Neural progenitor cell (in vitro differentiated cells): Measurements from ENCODE around the gene STK38. TPM values are rescaled to one million over a fixed set of nuclear protein-coding genes. Genes with fewer than 3 reads are reported as not detected.
A peak's percentile ranks its signal among the peaks of the same experiment; 100 is the strongest.

Source experiments
- DNase-seq: peaks from one replicate; pipeline ENCODE4 v3.0.0-alpha.2; 2016; ENCODE audit warnings: low spot score
- H2AFZ ChIP-seq: fragments of 200-600 bp; sonication (generic); replicated peaks from 2 replicates; pipeline ENCODE4 v1.6.1; 2016; ENCODE audit warnings: antibody characterized with exemption
- H3F3A ChIP-seq: fragments of 200-600 bp; sonication (generic); 2 replicates; pipeline ENCODE4 v1.6.1; 2016; ENCODE audit warnings: antibody characterized with exemption, low read depth
- H3K27ac ChIP-seq: fragments of 200-600 bp; sonication (generic); 2 replicates; pipeline ENCODE4 v1.5.1; 2016; ENCODE audit warnings: mild to moderate bottlenecking
- H3K27me3 ChIP-seq: fragments of 200-600 bp; sonication (generic); 2 replicates; pipeline ENCODE4 v1.6.1; 2016; ENCODE audit warnings: mild to moderate bottlenecking, moderate library complexity
- H3K36me3 ChIP-seq: fragments of 200-600 bp; sonication (generic); 2 replicates; pipeline ENCODE4 v1.5.1; 2016
- H3K4me1 ChIP-seq: fragments of 200-600 bp; sonication (generic); 2 replicates; pipeline ENCODE4 v1.6.1; 2016; ENCODE audit warnings: mixed run types
- H3K4me2 ChIP-seq: fragments of 200-600 bp; sonication (generic); 2 replicates; pipeline ENCODE4 v1.6.1; 2016
- H3K4me3 ChIP-seq: fragments of 200-600 bp; sonication (generic); 2 replicates; pipeline ENCODE4 v1.5.1; 2016
- H3K79me2 ChIP-seq: fragments of 200-600 bp; sonication (generic); 2 replicates; pipeline ENCODE4 v1.6.1; 2016; ENCODE audit warnings: low read depth
- H3K9ac ChIP-seq: fragments of 200-600 bp; sonication (generic); 2 replicates; pipeline ENCODE4 v1.6.1; 2016
- H3K9me3 ChIP-seq: fragments of 200-600 bp; sonication (generic); 2 replicates; pipeline ENCODE4 v1.5.1; 2016; ENCODE audit warnings: low read depth
- H4K20me1 ChIP-seq: fragments of 200-600 bp; sonication (generic); 2 replicates; pipeline ENCODE4 v1.6.1; 2016; ENCODE audit warnings: low read depth
- H3K27ac Mint-ChIP-seq: 3 replicates; pipeline ENCODE4 v1.8.0; 2021; ENCODE audit warnings: mixed read lengths
- H3K27me3 Mint-ChIP-seq: 2 replicates; pipeline ENCODE4 v1.8.0; 2022; ENCODE audit warnings: low read depth, mild to moderate bottlenecking, inconsistent platforms, moderate library complexity, mixed read lengths; ENCODE audit not compliant: insufficient read depth
- H3K36me3 Mint-ChIP-seq: 3 replicates; pipeline ENCODE4 v1.8.0; 2021; ENCODE audit warnings: mixed read lengths
- H3K4me1 Mint-ChIP-seq: 3 replicates; pipeline ENCODE4 v1.8.0; 2021; ENCODE audit warnings: mixed read lengths
- H3K4me3 Mint-ChIP-seq: 3 replicates; pipeline ENCODE4 v1.8.0; 2021; ENCODE audit warnings: mild to moderate bottlenecking, moderate library complexity, mixed read lengths
- H3K9me3 Mint-ChIP-seq: 3 replicates; pipeline ENCODE4 v1.8.0; 2020; ENCODE audit warnings: mixed read lengths
- CTCF ChIP-seq: fragments of 200-600 bp; sonication (generic); IDR thresholded peaks from 2 replicates; pipeline ENCODE4 v1.5.1; 2017; ENCODE audit warnings: antibody characterized with exemption, mild to moderate bottlenecking
- EZH2 ChIP-seq: fragments of 200-600 bp; sonication (generic); IDR thresholded peaks from 2 replicates; pipeline ENCODE4 v1.6.1; 2017; ENCODE audit warnings: antibody characterized with exemption, mild to moderate bottlenecking, moderate library complexity
- EZH2phosphoT487 ChIP-seq: fragments of 200-600 bp; sonication (generic); IDR thresholded peaks from 2 replicates; pipeline ENCODE4 v1.6.1; 2017; ENCODE audit warnings: antibody characterized with exemption
- small RNA-seq: library from RNA; depleted of rRNA; stranded (forward); fragments of <200 nt; gene quantifications from one replicate; pipeline ENCODE3, GENCODE V24; 2015
- total RNA-seq: library from RNA; depleted of rRNA; stranded (reverse); fragments of >200 nt; gene quantifications from 2 replicates; pipeline ENCODE4 v1.2.3, GENCODE V29; 2015; ENCODE audit warnings: low replicate concordance

Gene STK38
- total RNA-seq, 1 donor from 2014 or later = 31.9 TPM

GRCh38 chr6:36445621-36446020, 101.7 kb downstream of the STK38 start:
- H3K9me3 ChIP-seq = no peaks in the 10 kb centered on the region
- H3K4me1 ChIP-seq = peaks cover 21% of the 10 kb centered on the region
- H3K36me3 Mint-ChIP-seq = peaks cover 23% of the 10 kb centered on the region
- peaks cover 12% of the 10 kb centered on the region for H3K9me3 Mint-ChIP-seq
- H3K27me3 Mint-ChIP-seq = peaks cover 5% of the 10 kb centered on the region
- TF ChIP-seq EZH2phosphoT487 (no peak), CTCF (no peak), EZH2 (no peak)
- no peaks in the 10 kb centered on the region for H3K36me3 ChIP-seq
- no peak overlapping the region for H3K4me2 ChIP-seq
- H3K4me1 Mint-ChIP-seq = peaks cover 41% of the 10 kb centered on the region
- no peak for DNase-seq
- H3F3A ChIP-seq = peaks cover 37% of the 10 kb centered on the region
- H3K79me2 ChIP-seq = peaks cover 73% of the 10 kb centered on the region
- H3K4me3 Mint-ChIP-seq = peak overlapping the region; percentile 1
- H3K9ac ChIP-seq = no peak overlapping the region
- H2AFZ ChIP-seq = no peak overlapping the region
- H3K4me3 ChIP-seq = no peak overlapping the region
- no peak overlapping the region for H3K27ac Mint-ChIP-seq
- H3K27ac ChIP-seq = no peak overlapping the region
- no peaks in the 10 kb centered on the region for H3K27me3 ChIP-seq
- peaks cover 8% of the 10 kb centered on the region for H4K20me1 ChIP-seq

GRCh38 chr6:36444470-36444869, 102.8 kb downstream of the STK38 start:
- DNase-seq = no peak
- Histone ChIP-seq H2AFZ (no peak overlapping the region), H3K4me2 (peak overlapping the region; percentile 85), H3K27ac (no peak overlapping the region), H3K9me3 (no peaks in the 10 kb centered on the region), H3K9ac (no peak overlapping the region), H4K20me1 (peaks cover 8% of the 10 kb centered on the region), H3K4me1 (peaks cover 21% of the 10 kb centered on the region), H3K36me3 (no peaks in the 10 kb centered on the region), H3K4me3 (peak overlapping the region; percentile 64), H3K27me3 (no peaks in the 10 kb centered on the region), H3F3A (peaks cover 38% of the 10 kb centered on the region), H3K79me2 (peaks cover 64% of the 10 kb centered on the region)
- Mint-ChIP-seq H3K4me3 (peak overlapping the region; percentile 97), H3K27ac (no peak overlapping the region), H3K4me1 (peaks cover 42% of the 10 kb centered on the region), H3K36me3 (peaks cover 19% of the 10 kb centered on the region), H3K27me3 (peaks cover 2% of the 10 kb centered on the region), H3K9me3 (peaks cover 9% of the 10 kb centered on the region)
- TF ChIP-seq EZH2 (no peak), EZH2phosphoT487 (no peak), CTCF (no peak)

Small RNAs within 50 kb of the gene (small RNA-seq; reads per million reads assigned to genes)
- not detected for gene RN7SL502P

Other genes with a start within 250 kb of the STK38 start
- not detected in 2 replicates for gene BNIP5, start 210.6 kb downstream of the STK38 start, total RNA-seq
- 0.09 and 0.11 TPM in 2 replicates for gene ETV7, start 159.8 kb downstream of the STK38 start, total RNA-seq
- not detected in 2 replicates for gene PXT1, start 104.6 kb downstream of the STK38 start, total RNA-seq
- gene KCTD20, start 104.5 kb downstream of the STK38 start, total RNA-seq = 37.7 and 41.3 TPM in 2 replicates
- gene SRSF3, start 46.9 kb upstream of the STK38 start, total RNA-seq = 267 and 297 TPM in 2 replicates
- gene CDKN1A, start 131.2 kb upstream of the STK38 start, total RNA-seq = 7.0 and 14.1 TPM in 2 replicates
- 0.03 TPM in 1 of 2 replicates, not detected in the other for gene RAB44, start 150.3 kb upstream of the STK38 start, total RNA-seq